ENCODE data around the gene PRDM8.

GRCh38 chr4:80189581-80189955 is 7.7 kb upstream of the PRDM8 start:
- TF ChIP-seq CTCF (IDR thresholded peaks at IDR 0.05; ENCODE audit: low read depth, low read length) = no peak
- no peak for TF ChIP-seq EZH2phosphoT487 (IDR thresholded peaks at IDR 0.05; ENCODE audit: low read depth)
